Tibial nerve (tissue), 4 donors: ENCODE measurements around the gene FAM131C. TPM values are rescaled to one million over a fixed set of nuclear protein-coding genes. Genes with fewer than 3 reads are reported as not detected.
A peak's percentile ranks its signal among the peaks of the same experiment; 100 is the strongest.
"Not testable (repeated sequence)": the region's sequence is repeated elsewhere in the genome, so short reads cannot be mapped to it uniquely, and the experiment has no call there.

ENCODE experiments used
- DNase-seq, 2 donors: peaks; one replicate each; pipeline ENCODE4 v3.0.0-alpha.2; 2019; ENCODE audit warnings: low spot score in 2 of 2
- H3K27ac ChIP-seq, 4 donors: fragments of 200-600 bp; sonication (generic) in 3 of 4; one replicate each; pipeline ENCODE4 v1.5.1; 2017 to 2019; ENCODE audit warnings: mild to moderate bottlenecking in 1 of 4
- H3K27me3 ChIP-seq, 2 donors: fragments of 200-600 bp; sonication (generic) in 1 of 2; one replicate each; pipeline versions ENCODE4 v1.5.1 to v1.6.0; 2017 to 2019
- H3K36me3 ChIP-seq, 3 donors: fragments of 200-600 bp; sonication (generic); one replicate each; pipeline ENCODE4 v1.5.1; 2018 to 2019
- H3K4me1 ChIP-seq, 4 donors: fragments of 200-600 bp; sonication (generic) in 3 of 4; one replicate each; pipeline ENCODE4 v1.5.1; 2017 to 2019
- H3K4me3 ChIP-seq, 4 donors: fragments of 200-600 bp; sonication (generic) in 3 of 4; one replicate each; pipeline ENCODE4 v1.5.1; 2017 to 2019; ENCODE audit warnings: mild to moderate bottlenecking in 1 of 4, moderate library complexity in 1 of 4
- H3K9me3 ChIP-seq, 4 donors: fragments of 200-600 bp; sonication (generic) in 3 of 4; one replicate each; pipeline ENCODE4 v1.5.1; 2017 to 2019
- EP300 ChIP-seq, 2 donors: sonication (generic); formaldehyde crosslinking; IDR thresholded peaks; one replicate each; pipeline ENCODE4 v1.6.1; 2017; ENCODE audit warnings: antibody characterized with exemption in 2 of 2, mild to moderate bottlenecking in 1 of 2
- POLR2A ChIP-seq, 2 donors: fragments of 450-650 bp; IDR thresholded peaks; one replicate each; pipeline ENCODE4 v1.6.1; 2017; ENCODE audit warnings: antibody characterized with exemption in 2 of 2, mild to moderate bottlenecking in 2 of 2, moderate library complexity in 2 of 2
- WGBS, 2 donors: methylation state at CpG; one replicate each; pipeline ENCODE4 v1.1.5; 2018; 5-methylcytosine and 5-hydroxymethylcytosine counted together
- total RNA-seq, 4 donors: library from RNA; depleted of rRNA; stranded (reverse); fragments of >200 nt; gene quantifications; one replicate each; pipeline ENCODE4 v1.1.0, GENCODE V29; 2016
- TF ChIP-seq, protein P1 (sequence below), 5 experiments: fragments of 200-600 bp in 3 of 5; fragments of 450-650 bp in 2 of 5; sonication (generic) in 3 of 5; IDR thresholded peaks; one replicate each; pipeline ENCODE4 v1.5.1; 2016 to 2019; ENCODE audit warnings: antibody characterized with exemption in 5 of 5, mild to moderate bottlenecking in 3 of 5, moderate library complexity in 2 of 5

Gene FAM131C
- total RNA-seq, 4 donors from 2014 or later = not detected

DNA sequence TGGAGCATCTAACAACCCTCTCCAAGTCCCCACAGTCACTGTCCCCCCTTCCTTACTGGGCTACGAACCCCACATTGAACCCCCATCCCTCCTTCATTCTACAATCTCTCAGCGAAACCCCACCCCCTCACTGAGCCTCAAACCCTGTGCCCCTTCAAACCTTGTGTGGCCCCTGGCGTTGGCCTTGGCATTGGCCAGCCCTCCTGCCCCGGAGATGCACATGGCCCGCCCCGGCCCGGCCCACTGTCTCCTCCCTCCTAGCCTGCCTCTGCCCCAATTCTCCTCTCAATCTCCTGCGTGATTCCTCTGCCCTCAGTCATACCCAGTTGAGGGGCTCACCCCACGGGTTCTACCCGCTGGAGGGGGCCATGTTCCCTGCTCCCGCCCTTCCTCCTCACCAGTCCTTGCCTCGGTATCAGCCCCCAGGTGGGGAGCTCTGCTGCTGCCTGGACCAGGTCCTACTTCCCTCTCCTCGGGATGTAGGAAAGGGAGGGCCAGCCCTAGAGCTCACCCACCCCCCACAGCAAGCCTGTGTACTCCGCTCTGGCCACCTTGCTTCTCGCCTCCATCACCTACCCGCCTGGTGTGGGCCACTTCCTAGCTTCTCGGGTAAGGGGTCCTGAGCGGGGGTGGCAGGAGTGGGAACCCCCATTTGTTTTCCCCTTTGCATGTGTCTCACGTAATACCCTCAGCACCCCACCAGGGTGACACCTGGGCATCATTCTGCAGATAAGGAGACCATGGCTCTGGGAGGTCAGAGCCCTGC, 45.0 kb downstream of the FAM131C start:
- Histone ChIP-seq H3K27me3 (peaks cover 0 to 35% of the 10 kb centered on the region in 2 donors), H3K36me3 (no peaks in the 10 kb centered on the region), H3K4me1 (peaks cover 0 to 20% (median 8%) of the 10 kb centered on the region in 4 donors), H3K27ac (no peak overlapping the region), H3K9me3 (no peaks in the 10 kb centered on the region), H3K4me3 (no peak overlapping the region)
- 56 to 59% methylated on average over 19 of the region's 19 CpGs for WGBS, 2 donors
- no peak for TF ChIP-seq POLR2A (IDR thresholded peaks at IDR 0.05)
- TF ChIP-seq, protein P1, sequence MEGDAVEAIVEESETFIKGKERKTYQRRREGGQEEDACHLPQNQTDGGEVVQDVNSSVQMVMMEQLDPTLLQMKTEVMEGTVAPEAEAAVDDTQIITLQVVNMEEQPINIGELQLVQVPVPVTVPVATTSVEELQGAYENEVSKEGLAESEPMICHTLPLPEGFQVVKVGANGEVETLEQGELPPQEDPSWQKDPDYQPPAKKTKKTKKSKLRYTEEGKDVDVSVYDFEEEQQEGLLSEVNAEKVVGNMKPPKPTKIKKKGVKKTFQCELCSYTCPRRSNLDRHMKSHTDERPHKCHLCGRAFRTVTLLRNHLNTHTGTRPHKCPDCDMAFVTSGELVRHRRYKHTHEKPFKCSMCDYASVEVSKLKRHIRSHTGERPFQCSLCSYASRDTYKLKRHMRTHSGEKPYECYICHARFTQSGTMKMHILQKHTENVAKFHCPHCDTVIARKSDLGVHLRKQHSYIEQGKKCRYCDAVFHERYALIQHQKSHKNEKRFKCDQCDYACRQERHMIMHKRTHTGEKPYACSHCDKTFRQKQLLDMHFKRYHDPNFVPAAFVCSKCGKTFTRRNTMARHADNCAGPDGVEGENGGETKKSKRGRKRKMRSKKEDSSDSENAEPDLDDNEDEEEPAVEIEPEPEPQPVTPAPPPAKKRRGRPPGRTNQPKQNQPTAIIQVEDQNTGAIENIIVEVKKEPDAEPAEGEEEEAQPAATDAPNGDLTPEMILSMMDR (IDR thresholded peaks at IDR 0.05) = no peak
- TF ChIP-seq EP300 (IDR thresholded peaks at IDR 0.05) = no peak
- no peak for DNase-seq

DNA sequence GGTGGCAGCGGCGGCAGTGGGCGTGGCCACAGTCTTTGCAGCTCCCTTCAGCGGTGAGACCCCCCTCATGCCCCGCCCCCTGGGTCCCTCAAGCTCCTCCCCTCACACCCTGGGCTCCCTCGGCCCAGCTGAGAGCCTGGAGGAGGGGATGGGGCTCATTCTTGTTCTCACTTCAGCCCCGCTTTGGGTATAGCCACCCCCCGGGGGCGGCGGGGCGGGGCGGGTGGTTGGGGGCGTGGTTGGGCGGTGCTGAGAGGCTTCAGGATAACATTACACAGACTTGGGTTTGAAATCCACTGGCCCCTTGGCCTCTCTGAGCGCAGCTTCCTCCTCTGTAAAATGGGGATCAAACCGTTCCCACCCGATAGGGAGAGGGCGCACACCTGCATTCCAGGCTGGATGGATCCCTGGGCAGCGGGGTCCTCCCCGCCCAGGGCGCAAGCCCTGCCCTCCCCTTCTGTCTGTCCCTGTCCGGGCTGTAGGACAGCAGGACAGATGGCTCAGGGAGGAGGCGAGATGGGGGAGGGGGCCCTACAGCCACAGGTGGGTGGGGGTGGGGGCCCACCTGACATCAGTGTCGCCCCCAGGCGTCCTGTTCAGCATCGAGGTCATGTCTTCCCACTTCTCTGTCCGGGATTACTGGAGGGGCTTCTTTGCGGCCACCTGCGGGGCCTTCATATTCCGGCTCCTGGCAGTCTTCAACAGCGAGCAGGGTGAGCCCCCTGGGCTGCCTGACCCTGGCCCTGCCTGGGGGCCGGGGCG, 46.5 kb downstream of the FAM131C start:
- WGBS, 2 donors = 10 to 16% methylated on average over 17 to 19 of the region's 33 CpGs
- DNase-seq = no peak
- no peak overlapping the region for H3K27ac ChIP-seq

DNA sequence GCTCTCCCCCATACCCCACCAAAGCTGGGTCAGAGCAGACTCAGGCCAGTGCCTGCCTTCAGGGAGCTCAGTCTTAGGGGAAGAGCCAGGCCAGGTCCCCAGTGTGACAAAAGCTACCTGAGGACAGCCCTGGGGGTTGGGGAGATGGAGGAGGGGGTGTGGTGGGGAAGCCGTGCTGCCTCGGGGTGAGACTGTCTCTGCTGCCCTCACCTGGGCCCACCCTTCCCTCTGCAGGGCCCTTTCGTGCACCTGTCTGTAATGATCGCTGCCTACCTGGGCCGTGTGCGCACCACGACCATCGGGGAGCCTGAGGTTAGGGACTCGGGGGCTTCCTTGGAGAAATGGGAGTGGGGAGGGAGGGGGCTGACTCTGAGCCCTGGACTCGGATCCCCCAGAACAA, 47.1 kb downstream of the FAM131C start:
- H3K4me3 ChIP-seq, DNase-seq, H3K9me3 ChIP-seq, H3K36me3 ChIP-seq, H3K27ac ChIP-seq: not testable (repeated sequence)
- 15 to 21% methylated on average over 4 to 9 of the region's 10 CpGs for WGBS, 2 donors
- Histone ChIP-seq H3K4me1 (peaks cover 0 to 12% (median 8%) of the 10 kb centered on the region in 4 donors), H3K27me3 (peaks cover 0 to 35% of the 10 kb centered on the region in 2 donors)

More for the DNA sequence above, 46.5 kb downstream of the FAM131C start:
- Histone ChIP-seq H3K4me1 (peaks cover 0 to 12% (median 8%) of the 10 kb centered on the region in 4 donors), H3K27me3 (peaks cover 0 to 35% of the 10 kb centered on the region in 2 donors), H3K9me3 (no peaks in the 10 kb centered on the region), H3K4me3 (peak overlapping the region in 3 of 4 donors; percentile 3 to 37 (median 18)), H3K36me3 (no peaks in the 10 kb centered on the region)
- TF ChIP-seq EP300 (IDR thresholded peaks at IDR 0.05) (no peak), POLR2A (IDR thresholded peaks at IDR 0.05) (no peak)
- TF ChIP-seq, protein P1 (IDR thresholded peaks at IDR 0.05) = no peak

DNA sequence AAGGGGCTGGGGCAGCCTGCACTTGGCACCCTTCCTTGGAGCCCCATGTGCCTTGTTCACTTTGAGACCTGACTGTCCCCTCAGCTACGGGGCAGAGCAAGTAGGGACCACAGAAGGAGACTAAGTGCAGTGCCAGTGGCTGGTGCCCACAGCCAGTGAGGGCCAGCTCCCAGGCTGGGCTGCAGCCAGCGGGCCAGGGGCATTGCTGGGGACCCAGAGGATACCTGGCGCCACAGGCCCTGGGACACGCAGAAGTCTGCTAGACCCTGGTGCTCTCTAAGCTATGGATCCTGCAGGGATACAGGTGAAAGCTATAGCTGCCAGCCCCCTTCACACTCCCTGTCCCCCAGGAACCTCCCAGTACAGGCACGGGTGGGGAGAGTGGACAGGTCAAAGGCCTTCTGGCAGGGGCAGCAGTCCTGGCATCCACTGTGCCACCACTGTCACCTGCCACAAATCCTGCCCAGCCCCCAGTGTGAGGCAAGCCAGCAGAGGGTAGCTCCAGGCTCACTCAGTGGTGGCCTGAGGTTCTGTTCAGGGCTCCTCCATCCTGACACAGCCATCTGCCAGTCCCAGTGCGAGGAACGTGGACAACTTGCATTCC, 50.3 kb downstream of the FAM131C start:
- Histone ChIP-seq H3K4me3 (no peak overlapping the region), H3K27me3 (peaks cover 0 to 13% of the 10 kb centered on the region in 2 donors), H3K27ac (no peak overlapping the region), H3K9me3 (no peaks in the 10 kb centered on the region), H3K4me1 (peaks cover 0 to 32% (median 19%) of the 10 kb centered on the region in 4 donors), H3K36me3 (no peaks in the 10 kb centered on the region)
- 57 to 67% methylated on average over 5 to 6 of the region's 7 CpGs for WGBS, 2 donors
- DNase-seq = no peak
- TF ChIP-seq, protein P1 (IDR thresholded peaks at IDR 0.05) = no peak
- TF ChIP-seq POLR2A (IDR thresholded peaks at IDR 0.05) = no peak

DNA sequence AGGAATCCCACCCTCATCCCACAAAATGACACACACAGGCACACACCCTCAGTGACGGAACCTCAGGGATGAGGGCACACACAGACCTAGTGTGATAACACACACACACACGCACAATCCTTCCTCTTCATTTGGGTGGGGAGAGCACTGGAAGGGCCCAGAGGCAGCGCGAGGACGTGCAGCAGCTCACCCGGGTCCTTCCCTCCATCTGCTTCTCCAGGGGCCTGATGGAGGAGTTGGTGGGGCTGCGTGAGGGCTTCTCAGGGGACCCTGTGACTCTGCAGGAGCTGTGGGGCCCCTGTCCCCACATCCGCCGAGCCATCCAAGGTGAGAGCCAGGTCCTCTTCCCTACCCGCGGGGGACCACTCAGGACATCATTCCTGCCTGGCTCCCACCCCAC, 51.1 kb downstream of the FAM131C start:
- TF ChIP-seq EP300 (IDR thresholded peaks at IDR 0.05) = no peak
- no peak for TF ChIP-seq POLR2A (IDR thresholded peaks at IDR 0.05)
- TF ChIP-seq, protein P1 (IDR thresholded peaks at IDR 0.05) = no peak
- Histone ChIP-seq H3K36me3 (no peaks in the 10 kb centered on the region), H3K27me3 (peaks cover 0 to 8% of the 10 kb centered on the region in 2 donors), H3K9me3 (no peaks in the 10 kb centered on the region), H3K4me1 (peaks cover 0 to 38% (median 21%) of the 10 kb centered on the region in 4 donors), H3K4me3 (no peak overlapping the region), H3K27ac (no peak overlapping the region)
- 80 to 82% methylated on average over 5 to 11 of the region's 11 CpGs for WGBS, 2 donors
- no peak for DNase-seq
